HepG2 (cell line): Measurements from ENCODE around the gene OGFR. TPM values are rescaled to one million over a fixed set of nuclear protein-coding genes. Genes with fewer than 3 reads are reported as not detected.

Experiments used
- FOXK1 ChIP-seq: sonication (generic); formaldehyde crosslinking; IDR thresholded peaks from 2 replicates; pipeline ENCODE4 v1.4.0; 2020; ENCODE audit warnings: low read depth, missing genetic modification reagents, borderline replicate concordance
- MAZ ChIP-seq, 2 experiments: sonication (generic) in 1 of 2; formaldehyde crosslinking in 1 of 2; IDR thresholded peaks; 2 replicates each; pipeline versions ENCODE4 v1.5.0 to v1.6.1; 2012 to 2020; ENCODE audit warnings: low read depth in 2 of 2, mild to moderate bottlenecking in 2 of 2, borderline replicate concordance in 1 of 2, improper control_type of control experiment in 1 of 2, low read length in 1 of 2, missing genetic modification reagents in 1 of 2, moderate library complexity in 1 of 2
- MEF2D ChIP-seq: sonication (generic); formaldehyde crosslinking; IDR thresholded peaks from 2 replicates; pipeline ENCODE4 v1.5.1; 2020; ENCODE audit warnings: mild to moderate bottlenecking, missing genetic modification reagents
- RBFOX2 ChIP-seq: fragments of 200-400 bp; formaldehyde crosslinking; IDR thresholded peaks from 2 replicates; pipeline ENCODE4 v1.6.1; 2017; ENCODE audit warnings: low read depth, mild to moderate bottlenecking, low read length
- RORA ChIP-seq: sonication (generic); formaldehyde crosslinking; IDR thresholded peaks from 2 replicates; pipeline ENCODE4 v1.5.0; 2020; ENCODE audit warnings: mild to moderate bottlenecking, missing genetic modification reagents, moderate library complexity
- SOX13 ChIP-seq, 3 experiments: fragments of 450-650 bp in 1 of 3; sonication (generic) in 1 of 3; formaldehyde crosslinking in 1 of 3; IDR thresholded peaks in 2 of 3; conservative IDR thresholded peaks in 1 of 3; 2 replicates each; pipeline versions ENCODE4 v1.5.0 to v1.6.1; 2016 to 2020; ENCODE audit warnings: antibody characterized with exemption in 1 of 3, mild to moderate bottlenecking in 1 of 3, missing compliant biosample characterization in 1 of 3, missing genetic modification reagents in 1 of 3, moderate library complexity in 1 of 3
- ZBTB43 ChIP-seq: sonication (generic); formaldehyde crosslinking; conservative IDR thresholded peaks from 2 replicates; pipeline ENCODE4 v1.4.0; 2020; ENCODE audit warnings: missing genetic modification reagents
- ZMAT5 ChIP-seq: sonication (generic); formaldehyde crosslinking; IDR thresholded peaks from 2 replicates; pipeline ENCODE4 v1.5.0; 2020; ENCODE audit warnings: mild to moderate bottlenecking, low read depth, missing genetic modification reagents, borderline replicate concordance
- ZMYM4 ChIP-seq: sonication (generic); formaldehyde crosslinking; IDR thresholded peaks from 2 replicates; pipeline ENCODE4 v1.8.1; 2023; ENCODE audit warnings: mild to moderate bottlenecking, missing genetic modification reagents
- ZNF264 ChIP-seq: sonication (generic); formaldehyde crosslinking; IDR thresholded peaks from 2 replicates; pipeline ENCODE4 v1.4.0; 2020; ENCODE audit warnings: missing genetic modification reagents
- ZNF558 ChIP-seq: sonication (generic); formaldehyde crosslinking; IDR thresholded peaks from 2 replicates; pipeline ENCODE4 v1.9.0; 2022; ENCODE audit warnings: mild to moderate bottlenecking, missing genetic modification reagents, borderline replicate concordance
- polyA plus RNA-seq, 8 experiments: library from polyadenylated mRNA; depleted of rRNA in 3 of 8; stranded (reverse) in 7 of 8; unstranded in 1 of 8; fragments of >200 nt; fragmentation: Illumina TruSeq in 4 of 8; extraction: Trizol in 4 of 8; gene quantifications; 2 replicates each; pipeline versions ENCODE4 v1.2.1 to v1.2.3, GENCODE V29; 2011 to 2016; ENCODE audit warnings: low read depth in 4 of 8, missing spikeins in 1 of 8, mixed read lengths in 1 of 8; ENCODE audit not compliant: insufficient read depth in 1 of 8
- total RNA-seq, 5 experiments: library from RNA; depleted of rRNA; stranded (reverse); fragments of >200 nt; fragmentation: Illumina TruSeq; extraction: Trizol; gene quantifications; 2 replicates each; pipeline ENCODE4 v1.2.3, GENCODE V29; 2016; ENCODE audit warnings: low read depth in 1 of 5
- TF ChIP-seq, protein P1 (sequence below): fragments of 450-650 bp; IDR thresholded peaks from 2 replicates; pipeline ENCODE4 v1.6.1; 2017; ENCODE audit warnings: mild to moderate bottlenecking
- TF ChIP-seq, protein P2 (sequence below): sonication (generic); formaldehyde crosslinking; IDR thresholded peaks from 2 replicates; pipeline ENCODE4 v1.4.0; 2020; ENCODE audit warnings: missing genetic modification reagents
- TF ChIP-seq, protein P3 (sequence below): sonication (generic); formaldehyde crosslinking; IDR thresholded peaks from 2 replicates; pipeline ENCODE4 v1.5.1; 2020; ENCODE audit warnings: mild to moderate bottlenecking, missing genetic modification reagents, moderate library complexity
- TF ChIP-seq, protein P4 (sequence below): sonication (generic); formaldehyde crosslinking; IDR thresholded peaks from 2 replicates; pipeline ENCODE4 v1.4.0; 2020; ENCODE audit warnings: mild to moderate bottlenecking, missing genetic modification reagents

Gene OGFR
- total and polyA plus RNA-seq, 2 of the 13 experiments (the other 11 are each of a cell fraction or from before 2014, with no cell fraction given): 47.7 to 81.8 TPM

GRCh38 chr20:62861726-62862336, 57.2 kb downstream of the OGFR start, which contains the start of gene TCFL5 (continued):
- TF ChIP-seq, protein P1, sequence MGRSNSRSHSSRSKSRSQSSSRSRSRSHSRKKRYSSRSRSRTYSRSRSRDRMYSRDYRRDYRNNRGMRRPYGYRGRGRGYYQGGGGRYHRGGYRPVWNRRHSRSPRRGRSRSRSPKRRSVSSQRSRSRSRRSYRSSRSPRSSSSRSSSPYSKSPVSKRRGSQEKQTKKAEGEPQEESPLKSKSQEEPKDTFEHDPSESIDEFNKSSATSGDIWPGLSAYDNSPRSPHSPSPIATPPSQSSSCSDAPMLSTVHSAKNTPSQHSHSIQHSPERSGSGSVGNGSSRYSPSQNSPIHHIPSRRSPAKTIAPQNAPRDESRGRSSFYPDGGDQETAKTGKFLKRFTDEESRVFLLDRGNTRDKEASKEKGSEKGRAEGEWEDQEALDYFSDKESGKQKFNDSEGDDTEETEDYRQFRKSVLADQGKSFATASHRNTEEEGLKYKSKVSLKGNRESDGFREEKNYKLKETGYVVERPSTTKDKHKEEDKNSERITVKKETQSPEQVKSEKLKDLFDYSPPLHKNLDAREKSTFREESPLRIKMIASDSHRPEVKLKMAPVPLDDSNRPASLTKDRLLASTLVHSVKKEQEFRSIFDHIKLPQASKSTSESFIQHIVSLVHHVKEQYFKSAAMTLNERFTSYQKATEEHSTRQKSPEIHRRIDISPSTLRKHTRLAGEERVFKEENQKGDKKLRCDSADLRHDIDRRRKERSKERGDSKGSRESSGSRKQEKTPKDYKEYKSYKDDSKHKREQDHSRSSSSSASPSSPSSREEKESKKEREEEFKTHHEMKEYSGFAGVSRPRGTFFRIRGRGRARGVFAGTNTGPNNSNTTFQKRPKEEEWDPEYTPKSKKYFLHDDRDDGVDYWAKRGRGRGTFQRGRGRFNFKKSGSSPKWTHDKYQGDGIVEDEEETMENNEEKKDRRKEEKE: no peak
- TF ChIP-seq ZMAT5 (CRISPR knock-in tag) (no peak), ZNF558 (CRISPR knock-in tag) (peak; percentile 76; the same call in 1 of the 2 replicates), ZBTB43 (CRISPR knock-in tag) (peak; percentile 86), FOXK1 (peak; percentile 71), RBFOX2 (peak; percentile 52; the same call in 1 of the 2 replicates), SOX13 (IDR thresholded peaks at IDR 0.05) (peak; percentile 44; the same call in 1 of the 2 replicates), SOX13 (CRISPR knock-in tag; conservative IDR thresholded peaks at IDR 0.05 in 1 of 2, IDR thresholded peaks at IDR 0.05 in 1 of 2) (peak in 1 of 2 experiments; percentile 67; a peak in 2 of 4 replicates), ZNF264 (peak; percentile 86), MEF2D (CRISPR knock-in tag) (peak; percentile 90), MAZ (IDR thresholded peaks at IDR 0.05; ENCODE audit: borderline replicate concordance, low read depth, low read length) (peak; percentile 78; the same call in 1 of the 2 replicates), MAZ (CRISPR knock-in tag; IDR thresholded peaks at IDR 0.05; ENCODE audit: low read depth) (peak; percentile 92), ZMYM4 (peak; percentile 79), RORA (CRISPR knock-in tag) (no peak)
- TF ChIP-seq, protein P2, sequence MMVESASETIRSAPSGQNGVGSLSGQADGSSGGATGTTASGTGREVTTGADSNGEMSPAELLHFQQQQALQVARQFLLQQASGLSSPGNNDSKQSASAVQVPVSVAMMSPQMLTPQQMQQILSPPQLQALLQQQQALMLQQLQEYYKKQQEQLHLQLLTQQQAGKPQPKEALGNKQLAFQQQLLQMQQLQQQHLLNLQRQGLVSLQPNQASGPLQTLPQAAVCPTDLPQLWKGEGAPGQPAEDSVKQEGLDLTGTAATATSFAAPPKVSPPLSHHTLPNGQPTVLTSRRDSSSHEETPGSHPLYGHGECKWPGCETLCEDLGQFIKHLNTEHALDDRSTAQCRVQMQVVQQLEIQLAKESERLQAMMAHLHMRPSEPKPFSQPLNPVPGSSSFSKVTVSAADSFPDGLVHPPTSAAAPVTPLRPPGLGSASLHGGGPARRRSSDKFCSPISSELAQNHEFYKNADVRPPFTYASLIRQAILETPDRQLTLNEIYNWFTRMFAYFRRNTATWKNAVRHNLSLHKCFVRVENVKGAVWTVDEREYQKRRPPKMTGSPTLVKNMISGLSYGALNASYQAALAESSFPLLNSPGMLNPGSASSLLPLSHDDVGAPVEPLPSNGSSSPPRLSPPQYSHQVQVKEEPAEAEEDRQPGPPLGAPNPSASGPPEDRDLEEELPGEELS: peak; percentile 64
- TF ChIP-seq, protein P3, sequence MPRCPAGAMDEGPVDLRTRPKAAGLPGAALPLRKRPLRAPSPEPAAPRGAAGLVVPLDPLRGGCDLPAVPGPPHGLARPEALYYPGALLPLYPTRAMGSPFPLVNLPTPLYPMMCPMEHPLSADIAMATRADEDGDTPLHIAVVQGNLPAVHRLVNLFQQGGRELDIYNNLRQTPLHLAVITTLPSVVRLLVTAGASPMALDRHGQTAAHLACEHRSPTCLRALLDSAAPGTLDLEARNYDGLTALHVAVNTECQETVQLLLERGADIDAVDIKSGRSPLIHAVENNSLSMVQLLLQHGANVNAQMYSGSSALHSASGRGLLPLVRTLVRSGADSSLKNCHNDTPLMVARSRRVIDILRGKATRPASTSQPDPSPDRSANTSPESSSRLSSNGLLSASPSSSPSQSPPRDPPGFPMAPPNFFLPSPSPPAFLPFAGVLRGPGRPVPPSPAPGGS (CRISPR knock-in tag): peak; percentile 99
- TF ChIP-seq, protein P4, sequence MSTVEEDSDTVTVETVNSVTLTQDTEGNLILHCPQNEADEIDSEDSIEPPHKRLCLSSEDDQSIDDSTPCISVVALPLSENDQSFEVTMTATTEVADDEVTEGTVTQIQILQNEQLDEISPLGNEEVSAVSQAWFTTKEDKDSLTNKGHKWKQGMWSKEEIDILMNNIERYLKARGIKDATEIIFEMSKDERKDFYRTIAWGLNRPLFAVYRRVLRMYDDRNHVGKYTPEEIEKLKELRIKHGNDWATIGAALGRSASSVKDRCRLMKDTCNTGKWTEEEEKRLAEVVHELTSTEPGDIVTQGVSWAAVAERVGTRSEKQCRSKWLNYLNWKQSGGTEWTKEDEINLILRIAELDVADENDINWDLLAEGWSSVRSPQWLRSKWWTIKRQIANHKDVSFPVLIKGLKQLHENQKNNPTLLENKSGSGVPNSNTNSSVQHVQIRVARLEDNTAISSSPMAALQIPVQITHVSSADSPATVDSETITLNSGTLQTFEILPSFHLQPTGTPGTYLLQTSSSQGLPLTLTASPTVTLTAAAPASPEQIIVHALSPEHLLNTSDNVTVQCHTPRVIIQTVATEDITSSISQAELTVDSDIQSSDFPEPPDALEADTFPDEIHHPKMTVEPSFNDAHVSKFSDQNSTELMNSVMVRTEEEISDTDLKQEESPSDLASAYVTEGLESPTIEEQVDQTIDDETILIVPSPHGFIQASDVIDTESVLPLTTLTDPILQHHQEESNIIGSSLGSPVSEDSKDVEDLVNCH (CRISPR knock-in tag): no peak
